Left kidney (tissue), 8 donors: ENCODE results near the gene CD1D. TPM values are rescaled to one million over a fixed set of nuclear protein-coding genes. Genes with fewer than 3 reads are reported as not detected.
"Not testable (repeated sequence)": the region's sequence is repeated elsewhere in the genome, so short reads cannot be mapped to it uniquely, and the experiment has no call there.

Experiments used
- DNase-seq: peaks from one replicate; pipeline ENCODE4 v3.0.0-alpha.2; 2013
- long read RNA-seq, 8 donors: transcript quantifications; one replicate each; lab custom pipeline, GENCODE V29; 2026
- polyA plus RNA-seq: library from polyadenylated mRNA; unstranded; fragments of 120-200 nt; gene quantifications from one replicate; pipeline ENCODE4 v1.2.1, GENCODE V29; 2013; ENCODE audit not compliant: insufficient read length

The CD1D gene
- 6.5 TPM for polyA plus RNA-seq
- long read RNA-seq, donor 1 = 0 reads
- long read RNA-seq, donor 2 = 0 reads
- long read RNA-seq, donor 3 = 0 reads
- long read RNA-seq, donor 4 = 0 reads
- long read RNA-seq, donor 5 = 0 reads
- long read RNA-seq, donor 6 = 0 reads
- long read RNA-seq, donor 7 = 0 reads
- long read RNA-seq, donor 8 = 0 reads

DNA sequence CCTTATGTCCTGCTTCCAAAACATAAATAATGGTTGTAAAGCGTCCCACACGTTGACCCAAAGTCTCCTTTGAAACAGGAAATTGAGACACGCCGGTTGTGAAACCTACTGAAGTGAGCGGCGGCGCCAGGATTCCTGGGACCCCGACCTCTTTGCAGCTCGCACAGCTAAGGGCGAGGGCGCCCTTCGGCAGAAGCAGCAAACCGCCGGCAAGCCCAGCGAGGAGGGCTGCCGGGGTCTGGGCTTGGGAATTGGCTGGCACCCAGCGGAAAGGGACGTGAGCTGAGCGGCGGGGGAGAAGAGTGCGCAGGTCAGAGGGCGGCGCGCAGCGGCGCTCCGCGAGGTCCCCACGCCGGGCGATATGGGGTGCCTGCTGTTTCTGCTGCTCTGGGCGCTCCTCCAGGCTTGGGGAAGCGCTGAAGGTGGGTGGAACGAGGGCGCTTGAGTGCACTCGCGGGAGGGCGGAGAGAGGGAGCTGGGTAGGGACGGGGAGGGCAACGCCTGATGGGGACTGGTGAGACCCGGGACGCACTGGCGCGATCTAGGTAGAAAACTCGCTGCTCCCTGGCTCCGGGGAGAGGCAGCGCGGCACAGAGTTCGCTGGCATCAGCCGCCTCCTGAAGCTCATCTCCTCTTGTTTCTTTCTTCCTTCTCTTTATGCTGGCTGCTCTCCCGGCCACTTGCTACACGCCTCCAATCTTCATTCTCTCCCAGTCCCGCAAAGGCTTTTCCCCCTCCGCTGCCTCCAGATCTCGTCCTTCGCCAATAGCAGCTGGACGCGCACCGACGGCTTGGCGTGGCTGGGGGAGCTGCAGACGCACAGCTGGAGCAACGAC is at the start of gene CD1D:
CD1D (plus strand) TSS at position 155 of the 836 bp plus-strand sequence; CDS start at position 362, 207 bp downstream.
- DNase-seq = peak; percentile 46

DNA sequence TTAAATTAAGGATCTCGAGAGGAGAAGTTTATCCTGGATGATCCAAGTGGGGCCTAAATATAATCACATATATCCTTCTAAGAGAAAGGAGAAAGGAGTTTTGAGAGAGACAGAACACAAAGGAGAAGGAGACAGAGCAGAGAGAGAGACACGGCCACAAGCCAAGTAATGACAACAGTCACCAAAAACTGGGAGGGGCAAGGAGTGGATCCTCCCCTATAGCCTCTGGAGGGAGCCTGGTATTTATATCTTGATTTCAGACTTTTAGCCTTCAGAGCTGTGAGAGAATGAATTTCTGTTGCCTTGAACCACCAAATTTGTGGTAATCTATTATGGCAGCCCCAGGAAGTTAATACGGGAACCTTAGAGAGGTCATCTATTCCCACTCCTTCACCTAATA is 49.5 kb upstream of the CD1D start:
- DNase-seq = no peak

DNA sequence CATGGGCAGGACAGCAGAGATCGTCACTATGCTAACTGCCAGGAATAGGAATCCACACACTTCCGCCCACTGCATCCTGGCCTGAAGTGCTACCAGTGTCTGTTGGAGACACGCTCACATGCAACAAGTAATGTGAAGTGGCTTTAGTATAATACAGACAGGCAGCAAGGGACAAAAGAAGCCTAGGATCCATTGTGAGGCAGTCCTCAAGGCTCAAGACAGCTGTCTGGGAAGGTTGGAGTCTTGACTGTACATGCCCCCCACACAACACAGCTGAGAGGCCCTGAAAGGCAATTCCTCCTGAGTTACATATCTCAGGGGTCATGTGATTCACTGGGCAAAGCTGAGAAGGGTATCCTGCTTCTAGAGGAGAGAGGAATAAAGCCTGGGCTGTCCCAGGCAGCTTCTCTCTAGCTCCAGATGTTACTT is 39.9 kb upstream of the CD1D start:
- no peak for DNase-seq

DNA sequence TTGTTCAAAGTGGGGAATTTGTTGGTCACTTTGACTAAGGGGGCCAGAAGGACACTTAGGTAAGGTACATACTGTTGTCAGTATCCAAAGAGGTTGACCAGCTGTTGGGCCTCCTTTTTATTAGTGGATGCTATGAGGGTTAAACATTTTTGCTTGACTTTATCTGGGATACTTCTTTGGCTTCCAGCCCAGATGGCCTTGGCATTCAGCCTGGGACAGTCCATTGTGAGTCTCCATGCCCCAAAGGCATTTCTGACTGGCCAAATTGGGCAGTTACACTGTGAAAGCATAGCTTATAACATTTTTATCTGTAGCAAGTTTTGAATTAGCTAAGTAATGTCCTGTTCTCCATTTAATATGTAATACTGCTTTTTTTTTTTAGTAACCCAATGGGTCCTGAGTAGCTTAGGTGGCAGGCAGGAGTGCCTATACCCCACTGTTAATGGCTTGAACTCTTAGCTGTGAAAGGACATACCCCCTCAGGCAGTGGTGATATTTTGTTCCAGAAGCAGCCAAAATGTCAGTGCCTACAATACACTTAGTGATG is 35.4 kb upstream of the CD1D start:
- no peak for DNase-seq

DNA sequence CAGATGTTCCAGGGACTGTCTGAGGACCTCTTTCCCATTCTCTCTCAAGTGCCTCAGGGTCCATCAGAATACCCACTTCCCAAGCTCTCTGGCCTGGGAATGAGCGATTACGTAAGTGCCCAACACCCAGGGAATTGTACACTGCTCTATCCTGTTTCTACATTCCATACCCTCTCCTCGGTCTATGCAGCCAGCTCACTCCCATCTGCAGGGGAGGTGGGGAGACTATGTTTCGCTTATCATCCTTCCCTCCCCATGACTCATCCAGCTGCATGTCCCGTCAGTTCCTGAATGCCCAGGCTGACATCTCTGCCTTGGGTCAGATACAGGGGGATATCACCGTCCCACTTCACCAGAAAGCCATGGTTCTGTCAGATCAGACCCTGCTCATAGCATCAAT is 34.5 kb upstream of the CD1D start:
- DNase-seq = no peak

DNA sequence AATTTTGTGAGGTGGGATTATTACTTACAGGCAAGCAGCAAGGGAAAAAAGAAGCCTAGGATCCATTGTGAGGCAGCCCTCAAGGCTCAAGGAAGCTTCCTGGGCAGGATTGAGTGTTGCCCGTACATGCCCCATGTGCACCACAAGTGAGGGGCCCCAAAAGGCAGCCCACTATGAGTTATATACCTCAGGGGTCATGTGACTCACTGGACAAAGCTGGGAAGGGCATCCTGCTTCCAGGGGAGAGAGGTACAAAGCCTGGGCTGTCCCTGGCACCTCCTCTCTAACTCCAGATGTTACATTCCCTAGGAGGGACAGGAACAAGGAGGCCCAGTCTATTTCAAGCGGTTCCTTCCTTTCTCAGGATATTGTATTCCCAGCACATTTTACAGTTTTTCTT is 34.0 kb upstream of the CD1D start:
- DNase-seq = no peak

DNA sequence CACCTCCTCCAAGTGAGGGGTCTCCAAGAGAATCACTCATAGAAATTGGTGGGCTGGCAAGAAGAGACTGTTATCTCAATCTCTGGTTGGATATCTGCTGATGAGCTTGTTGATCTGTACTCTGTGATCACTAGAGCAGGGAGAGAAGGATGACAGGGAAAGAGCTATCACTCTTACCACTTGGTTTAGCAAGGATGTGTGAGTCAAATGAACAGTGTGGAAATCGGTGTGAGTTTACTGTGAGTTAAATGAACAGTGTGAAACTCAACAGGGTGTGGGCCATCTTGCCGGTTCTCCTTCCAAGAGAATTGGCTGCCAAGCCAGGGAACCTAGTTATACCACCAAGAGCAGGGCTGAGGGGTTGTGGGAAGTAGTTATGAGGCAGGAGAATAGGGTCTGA is 33.3 kb upstream of the CD1D start:
- no peak for DNase-seq

DNA sequence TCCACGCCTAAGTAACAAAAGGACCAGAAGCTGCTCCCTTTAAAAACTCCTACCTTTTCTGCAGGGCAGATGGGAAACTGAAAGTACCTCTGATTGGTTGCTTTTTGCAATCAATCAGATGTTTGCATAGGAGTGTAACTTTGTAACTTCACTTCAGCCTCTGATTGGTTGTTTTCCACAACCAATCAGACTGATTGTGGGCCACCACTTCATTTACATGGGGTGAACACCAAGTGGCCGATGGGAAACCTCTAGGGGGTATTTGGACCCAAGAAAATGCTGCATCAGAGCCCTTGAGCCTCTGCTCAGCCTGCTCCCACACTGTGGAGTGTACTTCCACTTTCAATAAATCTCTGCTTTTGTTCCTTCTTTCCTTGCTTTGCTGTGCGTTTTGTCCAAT is 32.8 kb upstream of the CD1D start:
- no peak for DNase-seq

DNA sequence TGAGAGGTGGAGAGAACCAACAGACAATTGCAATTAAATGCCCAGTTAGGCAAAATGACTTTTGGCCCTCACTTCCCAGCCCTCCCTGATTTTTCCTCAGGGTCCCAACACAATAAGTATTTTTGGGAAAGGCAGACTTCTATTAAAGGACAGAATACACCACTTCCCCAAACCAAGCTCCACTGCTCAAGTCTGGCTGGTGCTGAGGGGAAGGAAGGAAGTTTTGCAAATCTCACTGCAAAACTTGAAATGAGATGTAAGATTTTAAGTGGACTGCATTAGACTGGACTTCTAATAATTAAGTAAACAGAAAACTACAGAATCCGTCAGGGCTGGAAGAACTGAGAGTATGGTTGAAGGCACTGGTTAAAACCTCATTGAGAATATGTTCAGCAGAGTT is 32.2 kb upstream of the CD1D start:
- no peak for DNase-seq

DNA sequence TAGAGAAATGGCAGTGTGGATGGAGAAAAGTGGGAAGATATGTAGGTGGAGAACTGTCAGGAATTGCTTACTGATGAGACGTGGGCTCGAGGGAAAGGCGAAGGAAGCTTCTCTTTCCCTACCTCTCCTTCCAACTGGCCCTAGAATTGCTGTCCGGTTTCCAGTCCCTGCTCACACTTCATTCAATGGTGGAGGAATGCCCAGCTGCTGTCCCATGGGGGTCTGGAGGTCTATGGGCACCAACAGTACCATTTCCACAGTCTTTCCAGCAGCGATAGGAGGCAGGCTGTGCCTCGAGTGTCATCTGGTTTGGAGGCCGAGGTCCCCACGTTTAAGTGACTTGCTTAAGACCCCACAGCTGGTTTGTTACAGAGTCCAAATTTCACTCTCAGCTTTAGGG is 31.5 kb upstream of the CD1D start:
- DNase-seq = no peak

DNA sequence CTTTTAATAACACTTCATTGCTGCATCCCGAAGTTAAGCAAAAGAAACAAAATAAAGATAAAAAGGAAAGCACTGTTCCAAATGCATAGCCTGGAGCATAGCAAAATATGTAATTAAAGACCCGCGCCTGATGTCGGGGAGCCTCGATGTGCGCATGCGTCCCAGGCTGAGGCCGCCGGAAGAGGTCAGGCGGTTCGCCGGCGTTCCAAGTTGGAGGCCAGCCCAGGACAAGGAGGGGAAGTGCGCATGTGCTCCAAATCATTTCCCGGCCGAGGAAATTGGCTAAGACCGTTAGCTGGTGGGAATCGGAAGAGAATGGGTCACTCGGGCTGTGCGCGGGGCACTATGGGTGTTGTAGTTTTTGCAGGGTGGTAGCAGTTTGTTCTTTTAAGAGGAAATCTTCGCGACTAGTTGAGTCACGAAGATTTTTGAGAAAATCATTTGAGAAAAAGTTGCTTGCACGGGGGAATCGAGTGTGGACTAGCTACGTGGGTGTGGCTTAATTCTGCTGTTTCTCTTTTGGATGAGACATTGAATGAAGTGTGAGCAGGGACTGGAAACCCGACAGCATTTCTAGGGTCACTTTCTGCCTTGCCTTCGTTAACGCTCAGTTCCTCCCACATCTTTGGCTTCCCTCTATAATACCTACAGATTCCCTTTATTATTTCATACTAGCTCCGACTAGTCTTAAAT is 31.0 kb upstream of the CD1D start:
- peak; percentile 92 for DNase-seq

DNA sequence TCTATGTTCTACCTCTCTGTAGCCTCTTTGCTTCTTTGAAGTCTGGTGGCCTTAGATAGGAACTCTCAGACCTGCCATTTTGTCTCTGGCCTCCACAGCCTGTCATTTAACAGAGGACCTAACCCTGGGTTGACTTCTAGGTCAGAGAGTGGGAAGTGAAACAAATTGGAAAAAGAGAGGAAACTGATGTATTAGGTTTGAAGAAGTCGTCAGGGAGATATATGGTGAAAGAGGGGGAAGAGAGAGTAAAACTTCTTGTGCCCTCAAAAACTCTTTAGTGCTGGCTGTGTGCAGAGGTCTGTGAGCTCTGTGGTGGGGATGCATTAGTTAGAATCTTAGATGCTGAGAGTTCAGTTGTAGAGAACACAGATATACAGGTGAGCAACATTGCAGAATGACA is 30.2 kb upstream of the CD1D start:
- DNase-seq = no peak

DNA sequence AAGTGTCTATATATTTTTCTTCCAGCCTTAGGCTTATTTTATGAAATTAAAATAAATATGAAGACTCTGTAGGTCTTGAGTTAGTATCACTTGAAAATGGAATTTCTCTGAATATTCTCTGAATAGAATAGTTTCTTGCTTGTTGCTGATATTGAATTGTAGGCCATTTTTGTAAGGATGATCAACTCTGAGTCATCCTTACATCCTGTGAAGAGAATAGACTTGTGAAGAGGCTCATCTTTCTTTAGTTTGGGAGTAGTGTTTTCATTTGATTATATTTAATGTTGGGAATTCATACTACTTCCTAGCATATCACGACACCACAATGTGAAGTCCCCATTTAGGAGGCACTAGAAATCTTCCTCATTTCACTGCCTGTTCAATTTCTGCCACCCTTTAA is 27.5 kb upstream of the CD1D start:
- DNase-seq = no peak

DNA sequence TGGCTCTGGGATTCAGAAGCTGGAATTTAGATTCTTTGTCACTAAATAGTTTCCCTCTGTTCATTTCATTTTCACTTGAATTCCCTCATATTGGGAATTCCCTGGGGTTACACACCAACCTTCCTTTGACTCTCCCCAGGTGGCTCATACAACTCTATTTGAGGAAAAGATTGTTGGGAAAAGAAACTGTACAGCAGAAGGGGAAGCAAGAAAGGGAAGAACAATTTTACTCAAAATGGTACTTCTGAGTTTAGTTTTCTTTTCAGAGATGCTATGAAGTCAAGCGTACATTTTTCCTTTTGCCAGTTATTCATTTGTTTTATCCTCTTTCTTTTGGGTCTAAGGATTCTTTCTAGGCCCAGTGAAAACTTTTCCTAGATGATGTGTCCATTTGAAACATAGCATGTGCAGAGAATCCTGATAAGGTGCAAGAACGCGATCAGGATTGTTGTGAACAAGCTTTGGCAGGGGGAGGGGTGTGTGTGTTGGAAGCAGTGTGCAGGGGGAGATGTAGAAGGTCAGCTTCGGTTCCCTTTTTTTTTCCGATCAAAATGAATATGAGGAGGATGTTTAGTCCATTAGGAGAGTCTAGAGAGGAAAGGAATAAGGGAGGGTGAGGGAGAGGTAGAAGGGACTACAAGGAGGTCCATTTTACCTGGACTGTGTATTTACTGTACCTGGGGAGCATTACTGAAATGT is 26.8 kb upstream of the CD1D start:
- DNase-seq = no peak

DNA sequence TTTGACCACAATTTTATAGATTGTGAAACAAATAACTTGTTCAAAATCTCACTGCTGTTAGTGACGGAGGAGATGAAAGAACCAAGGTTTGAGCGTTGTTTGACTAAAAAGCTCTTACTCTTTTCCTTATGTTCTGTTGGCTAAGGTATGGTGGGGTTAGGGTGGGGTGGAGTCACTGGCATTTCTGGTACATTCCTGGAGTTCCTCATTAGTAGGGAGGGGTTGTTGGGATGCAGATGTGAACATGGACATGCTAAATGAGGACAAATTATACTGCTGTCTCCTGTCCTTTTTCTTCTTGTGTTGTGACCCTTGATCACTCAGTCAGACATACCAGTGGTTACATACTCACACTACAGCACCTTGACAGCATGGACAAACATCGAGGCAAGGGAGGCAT is 26.2 kb upstream of the CD1D start:
- DNase-seq = no peak

DNA sequence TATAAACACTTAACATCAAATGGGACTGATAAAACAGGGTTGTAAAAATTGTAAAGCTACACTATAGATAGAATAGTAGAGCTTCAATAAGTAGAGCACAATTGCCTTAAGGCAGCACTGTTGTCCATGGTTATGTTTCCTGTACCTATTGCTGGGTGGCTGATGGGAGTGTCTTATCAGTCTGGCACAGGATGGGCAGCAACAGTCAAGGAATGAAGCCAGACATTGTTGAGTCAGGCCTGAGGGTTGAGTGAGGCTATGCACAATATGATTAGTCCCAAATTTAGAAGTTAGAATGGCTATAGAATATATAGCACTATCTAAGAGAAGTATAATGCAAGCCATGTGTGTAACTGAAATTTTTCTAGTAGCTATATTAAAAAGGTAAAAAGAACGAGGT is 25.0 kb upstream of the CD1D start:
- DNase-seq = no peak

DNA sequence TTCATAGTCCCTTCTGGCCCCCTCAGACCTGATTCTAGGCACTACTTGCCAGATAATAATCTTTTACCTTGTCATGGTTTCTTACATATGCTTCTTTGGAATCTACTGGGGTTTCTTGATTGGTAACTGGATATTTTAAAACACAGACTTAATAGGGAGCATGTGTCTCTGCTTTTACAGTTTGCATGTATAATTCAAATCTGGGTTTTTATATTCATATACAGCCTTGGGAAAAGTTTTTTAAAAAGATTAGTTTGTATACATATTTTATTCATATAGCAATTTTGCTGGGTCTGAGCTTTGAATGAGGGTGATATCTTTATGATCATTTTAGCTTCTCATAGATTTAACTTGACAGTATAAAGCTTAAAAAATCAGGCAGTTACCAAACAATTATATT is 21.1 kb upstream of the CD1D start:
- no peak for DNase-seq

DNA sequence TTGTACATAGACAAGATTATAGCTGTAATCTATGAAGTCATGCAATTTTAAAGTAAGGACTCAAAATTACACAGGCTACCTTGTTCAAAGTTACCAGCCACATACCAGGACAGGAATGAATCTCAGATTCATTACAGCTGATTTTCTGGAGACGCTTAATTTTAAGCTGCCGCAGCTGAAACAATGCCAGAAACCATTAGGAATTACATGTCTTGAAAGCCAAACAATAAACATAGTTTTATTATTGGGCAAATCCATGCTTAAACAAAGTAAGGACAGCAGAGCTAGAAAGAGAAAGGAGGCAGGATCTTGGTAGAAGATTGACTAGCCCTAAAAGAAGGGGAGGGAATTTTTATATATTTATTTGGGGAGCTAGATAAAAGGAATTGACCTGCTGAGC is 19.2 kb upstream of the CD1D start:
- DNase-seq = no peak

DNA sequence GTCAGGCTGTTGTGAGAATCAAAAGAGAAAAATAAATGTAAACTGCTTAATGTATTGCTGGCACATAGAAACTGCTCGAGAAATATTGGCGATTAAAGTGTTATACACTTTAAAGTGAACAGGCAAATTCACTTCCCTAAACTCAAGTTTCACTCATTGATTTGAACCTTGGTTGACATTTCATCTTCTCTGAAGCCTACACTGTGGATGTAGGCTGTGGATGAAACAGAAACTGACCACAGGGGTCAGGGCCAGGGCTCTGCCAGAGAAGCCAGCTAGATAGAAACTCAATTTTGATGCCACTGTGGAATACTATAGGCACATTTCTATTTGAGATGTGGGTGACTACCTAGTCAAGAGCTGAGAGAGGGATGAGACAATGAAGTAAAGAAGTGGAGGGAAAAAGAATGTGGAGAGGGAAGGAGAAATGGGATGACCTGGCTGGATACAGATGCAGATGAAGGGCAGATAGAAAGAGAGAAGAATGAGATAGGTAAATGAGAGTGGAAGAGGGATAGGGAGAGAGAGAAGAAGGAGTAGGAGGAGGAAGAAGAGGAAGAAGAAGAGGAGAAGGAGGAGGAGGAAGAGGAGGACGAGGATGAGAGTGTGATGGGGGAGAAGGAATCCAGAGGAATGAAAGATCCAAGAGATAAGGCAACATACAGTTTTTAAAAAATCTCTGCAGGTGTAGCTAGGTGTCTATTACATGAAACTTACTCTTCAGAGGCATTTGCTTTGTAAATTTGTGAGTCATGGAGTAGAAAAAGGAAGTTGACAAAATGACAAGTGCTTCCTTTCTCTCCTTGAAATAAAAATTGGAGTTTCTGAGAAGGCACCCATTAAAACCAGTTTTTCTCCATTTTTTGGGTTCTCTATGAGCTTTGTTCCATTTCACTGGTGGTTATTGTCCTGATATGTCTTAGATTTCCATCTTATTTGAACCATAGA is 17.4 kb upstream of the CD1D start:
- DNase-seq = no peak

DNA sequence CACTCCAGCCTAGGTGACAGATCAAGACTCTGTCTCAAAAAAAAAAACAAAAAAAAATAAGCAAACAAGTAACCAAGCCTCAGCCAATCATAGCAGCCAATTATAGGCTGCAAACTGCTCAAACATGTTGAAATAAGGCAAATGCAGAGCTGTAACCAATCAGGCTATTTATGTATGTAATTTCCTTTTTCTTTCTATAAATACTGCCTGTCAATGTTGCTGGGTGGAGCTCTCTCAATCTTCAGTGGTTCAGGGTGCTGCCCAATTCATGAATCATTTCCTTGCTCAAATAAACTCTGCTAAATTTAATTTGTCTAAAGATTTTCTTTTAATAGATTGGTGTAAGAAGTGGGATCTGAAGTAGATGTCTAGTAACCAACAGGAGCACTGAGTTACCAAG is 11.6 kb upstream of the CD1D start:
- DNase-seq = no peak

DNA sequence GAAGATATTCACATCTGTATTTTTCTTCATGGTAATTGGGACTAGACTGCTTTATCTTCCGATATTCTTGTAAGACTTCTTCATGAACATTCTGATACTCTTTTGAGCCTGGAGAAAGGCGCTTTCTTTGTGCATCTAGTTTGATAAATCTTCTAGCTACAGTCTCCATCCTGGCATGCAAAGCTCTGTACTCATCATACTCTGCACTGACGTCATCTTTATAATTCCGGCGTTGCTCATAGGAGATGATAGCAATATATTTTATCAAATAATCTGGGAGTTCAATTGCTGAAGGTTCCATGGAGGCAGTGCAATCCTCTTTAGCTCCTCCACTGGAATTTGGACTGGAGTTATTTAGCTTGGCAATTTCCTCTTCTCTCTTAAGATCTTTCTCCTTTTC is 4.8 kb upstream of the CD1D start:
- not testable (repeated sequence) for DNase-seq
